ENCODE results near the gene ADAM23. TPM values are rescaled to one million over a fixed set of nuclear protein-coding genes. Genes with fewer than 3 reads are reported as not detected.

ADAM23 gene
- total and polyA plus RNA-seq, 2 donors from 2014 or later: 1.0 to 2.5 TPM

DNA sequence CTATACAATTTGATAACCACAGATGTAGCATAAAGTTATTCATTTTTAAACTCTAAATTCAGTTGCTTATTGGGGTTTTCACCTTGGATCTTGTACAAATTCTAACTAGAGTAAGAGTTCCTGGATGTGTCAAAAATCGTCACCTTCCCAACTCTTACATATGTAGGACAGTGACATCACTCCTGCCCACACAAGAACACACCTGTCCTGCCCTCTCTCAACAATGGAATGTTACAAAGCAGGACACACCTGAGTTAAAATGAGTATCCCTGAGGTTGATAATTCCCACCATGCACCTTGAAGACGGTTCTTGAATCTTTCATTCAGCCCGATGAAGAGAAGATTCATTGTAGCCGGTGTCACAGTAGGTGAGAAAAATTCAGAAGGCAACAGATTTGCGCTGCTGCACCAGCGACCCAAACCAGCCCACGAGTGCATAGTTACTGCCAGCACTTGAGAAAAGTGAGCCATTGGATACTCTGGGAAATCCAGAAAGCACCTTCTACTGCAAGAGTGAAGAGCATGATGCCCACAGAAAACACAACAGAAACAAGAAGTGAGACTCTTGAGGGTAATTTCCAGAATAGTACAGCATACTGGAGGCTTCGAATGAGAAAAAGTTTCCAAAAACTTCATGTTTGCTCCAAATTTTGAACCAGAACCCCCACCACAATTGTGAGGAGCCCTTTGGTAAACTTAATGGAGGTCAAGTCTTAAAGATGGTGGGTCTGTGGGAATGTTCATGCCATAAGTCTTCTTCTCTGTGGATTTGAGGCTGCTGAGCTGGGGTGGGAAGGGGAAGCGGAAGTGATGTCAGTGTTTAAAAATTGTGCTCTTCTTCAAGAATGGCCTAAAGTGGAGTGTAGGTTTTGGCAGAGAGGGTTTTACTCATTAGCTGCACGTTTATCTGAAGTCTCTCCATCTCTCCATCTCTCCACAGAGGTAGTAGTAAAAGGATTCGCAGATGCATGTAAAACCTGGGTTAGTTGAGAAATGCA lies 34.7 kb upstream of the ADAM23 start:
- TF ChIP-seq, protein P1, sequence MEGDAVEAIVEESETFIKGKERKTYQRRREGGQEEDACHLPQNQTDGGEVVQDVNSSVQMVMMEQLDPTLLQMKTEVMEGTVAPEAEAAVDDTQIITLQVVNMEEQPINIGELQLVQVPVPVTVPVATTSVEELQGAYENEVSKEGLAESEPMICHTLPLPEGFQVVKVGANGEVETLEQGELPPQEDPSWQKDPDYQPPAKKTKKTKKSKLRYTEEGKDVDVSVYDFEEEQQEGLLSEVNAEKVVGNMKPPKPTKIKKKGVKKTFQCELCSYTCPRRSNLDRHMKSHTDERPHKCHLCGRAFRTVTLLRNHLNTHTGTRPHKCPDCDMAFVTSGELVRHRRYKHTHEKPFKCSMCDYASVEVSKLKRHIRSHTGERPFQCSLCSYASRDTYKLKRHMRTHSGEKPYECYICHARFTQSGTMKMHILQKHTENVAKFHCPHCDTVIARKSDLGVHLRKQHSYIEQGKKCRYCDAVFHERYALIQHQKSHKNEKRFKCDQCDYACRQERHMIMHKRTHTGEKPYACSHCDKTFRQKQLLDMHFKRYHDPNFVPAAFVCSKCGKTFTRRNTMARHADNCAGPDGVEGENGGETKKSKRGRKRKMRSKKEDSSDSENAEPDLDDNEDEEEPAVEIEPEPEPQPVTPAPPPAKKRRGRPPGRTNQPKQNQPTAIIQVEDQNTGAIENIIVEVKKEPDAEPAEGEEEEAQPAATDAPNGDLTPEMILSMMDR (IDR thresholded peaks at IDR 0.05; ENCODE audit: borderline replicate concordance, extremely low read depth, insufficient read depth): no peak
- no peak for FAIRE-seq
- H3K27me3 ChIP-seq (ENCODE audit: control insufficient read depth, insufficient read depth, low read length): no peaks in the 10 kb centered on the region
- no peak overlapping the region for H3K27ac ChIP-seq (ENCODE audit: low read depth in 2 of 2, low read length in 2 of 2)
- no peak for DNase-seq
- no peaks in the 10 kb centered on the region for H3K9me3 ChIP-seq (ENCODE audit: control insufficient read depth in 2 of 3, insufficient read depth in 1 of 3, low read length in 3 of 3)
- H3K9ac ChIP-seq (ENCODE audit: low read length in 3 of 3): no peak overlapping the region
- no peaks in the 10 kb centered on the region for H3K4me1 ChIP-seq (ENCODE audit: control insufficient read depth in 2 of 3, insufficient read depth in 2 of 3, low read depth in 1 of 3, low read length in 3 of 3)
- no peak overlapping the region for H3K4me3 ChIP-seq (ENCODE audit: low read length in 3 of 3)
- intact Hi-C loops (cut with DNase I): no loop called here
- H3K36me3 ChIP-seq (ENCODE audit: control insufficient read depth in 2 of 3, insufficient read depth in 3 of 3, low read length in 3 of 3): no peaks in the 10 kb centered on the region

DNA sequence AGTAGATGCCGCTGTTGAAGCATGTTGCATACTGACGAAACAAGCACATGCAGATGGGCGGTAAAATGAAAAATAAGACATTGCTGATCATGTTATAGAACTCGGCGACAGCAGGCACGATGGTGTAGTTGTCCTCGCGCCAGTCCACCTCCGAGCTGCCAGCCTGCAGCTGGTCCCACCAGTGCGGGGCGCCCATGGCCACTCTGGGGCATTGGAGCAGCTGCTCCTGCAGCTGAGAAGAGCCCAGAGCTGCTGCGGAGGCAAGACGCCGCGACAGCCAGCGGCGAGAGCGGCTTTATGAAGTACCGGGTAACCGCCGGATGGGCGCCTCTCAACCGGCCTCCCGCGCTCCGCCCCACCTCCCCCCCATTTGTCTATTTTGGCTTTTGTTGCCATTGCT lies 32.6 kb upstream of the ADAM23 start:
- intact Hi-C loops (cut with DNase I): no loop called here
- Histone ChIP-seq H3K9ac (ENCODE audit: low read length in 3 of 3) (no peak overlapping the region), H3K9me3 (ENCODE audit: control insufficient read depth in 2 of 3, insufficient read depth in 1 of 3, low read length in 3 of 3) (no peaks in the 10 kb centered on the region), H3K27me3 (ENCODE audit: control insufficient read depth, insufficient read depth, low read length) (no peaks in the 10 kb centered on the region), H3K27ac (ENCODE audit: low read depth in 2 of 2, low read length in 2 of 2) (no peak overlapping the region), H3K4me3 (ENCODE audit: low read length in 3 of 3) (no peak overlapping the region), H3K4me1 (ENCODE audit: control insufficient read depth in 2 of 3, insufficient read depth in 2 of 3, low read depth in 1 of 3, low read length in 3 of 3) (no peaks in the 10 kb centered on the region), H3K36me3 (ENCODE audit: control insufficient read depth in 2 of 3, insufficient read depth in 3 of 3, low read length in 3 of 3) (no peaks in the 10 kb centered on the region)
- FAIRE-seq: no peak
- DNase-seq: no peak
- TF ChIP-seq, protein P1 (IDR thresholded peaks at IDR 0.05; ENCODE audit: borderline replicate concordance, extremely low read depth, insufficient read depth): no peak

DNA sequence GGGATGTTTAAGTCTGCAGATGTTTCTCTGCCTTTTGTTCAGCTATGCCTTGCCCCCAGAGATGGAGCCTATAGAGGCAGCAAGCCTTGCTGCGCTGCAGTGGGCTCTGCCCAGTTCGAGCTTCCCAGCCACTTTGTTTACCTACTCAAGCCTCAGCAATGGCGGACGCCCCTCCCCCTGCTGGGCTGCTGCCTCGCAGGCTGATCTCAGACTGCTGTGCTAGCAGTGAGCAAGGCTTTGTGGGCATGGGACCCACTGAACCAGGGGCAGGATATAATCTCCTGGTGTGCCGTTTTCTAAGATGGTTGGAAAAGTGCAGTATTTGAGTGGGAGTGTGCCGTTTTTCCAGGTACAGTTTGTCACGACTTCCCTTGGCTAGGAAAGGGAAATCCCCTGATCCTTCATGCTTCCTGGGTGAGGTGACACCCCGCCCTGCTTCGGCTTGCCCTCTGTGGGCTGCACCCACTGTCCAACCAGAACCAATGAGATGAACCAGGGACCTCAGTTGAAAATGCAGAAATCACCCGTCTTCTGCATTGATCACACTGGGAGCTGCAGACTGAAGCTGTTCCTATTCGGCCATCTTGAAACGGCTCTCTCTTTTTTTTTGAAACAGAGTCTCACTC lies 27.6 kb upstream of the ADAM23 start:
- H3K27ac ChIP-seq (ENCODE audit: low read depth in 2 of 2, low read length in 2 of 2): no peak overlapping the region
- H3K9me3 ChIP-seq (ENCODE audit: control insufficient read depth in 2 of 3, insufficient read depth in 1 of 3, low read length in 3 of 3): peaks cover 0 to 5% (median 0%) of the 10 kb centered on the region in 3 donors
- no peaks in the 10 kb centered on the region for H3K27me3 ChIP-seq (ENCODE audit: control insufficient read depth, insufficient read depth, low read length)
- DNase-seq (no peak), FAIRE-seq (no peak)
- H3K4me1 ChIP-seq (ENCODE audit: control insufficient read depth in 2 of 3, insufficient read depth in 2 of 3, low read depth in 1 of 3, low read length in 3 of 3): no peaks in the 10 kb centered on the region
- no peaks in the 10 kb centered on the region for H3K36me3 ChIP-seq (ENCODE audit: control insufficient read depth in 2 of 3, insufficient read depth in 3 of 3, low read length in 3 of 3)
- no peak overlapping the region for H3K9ac ChIP-seq (ENCODE audit: low read length in 3 of 3)
- TF ChIP-seq, protein P1 (IDR thresholded peaks at IDR 0.05; ENCODE audit: borderline replicate concordance, extremely low read depth, insufficient read depth): no peak
- H3K4me3 ChIP-seq (ENCODE audit: low read length in 3 of 3): no peak overlapping the region
- intact Hi-C loops (cut with DNase I): no loop called here
